Measurements from ENCODE around the gene KAT8. TPM values are rescaled to one million over a fixed set of nuclear protein-coding genes. Genes with fewer than 3 reads are reported as not detected.

Gene KAT8
- total and polyA plus RNA-seq, 2 of the 13 experiments (the other 11 are each of a cell fraction or from before 2014, with no cell fraction given), result 79.0 to 84.2 TPM

DNA sequence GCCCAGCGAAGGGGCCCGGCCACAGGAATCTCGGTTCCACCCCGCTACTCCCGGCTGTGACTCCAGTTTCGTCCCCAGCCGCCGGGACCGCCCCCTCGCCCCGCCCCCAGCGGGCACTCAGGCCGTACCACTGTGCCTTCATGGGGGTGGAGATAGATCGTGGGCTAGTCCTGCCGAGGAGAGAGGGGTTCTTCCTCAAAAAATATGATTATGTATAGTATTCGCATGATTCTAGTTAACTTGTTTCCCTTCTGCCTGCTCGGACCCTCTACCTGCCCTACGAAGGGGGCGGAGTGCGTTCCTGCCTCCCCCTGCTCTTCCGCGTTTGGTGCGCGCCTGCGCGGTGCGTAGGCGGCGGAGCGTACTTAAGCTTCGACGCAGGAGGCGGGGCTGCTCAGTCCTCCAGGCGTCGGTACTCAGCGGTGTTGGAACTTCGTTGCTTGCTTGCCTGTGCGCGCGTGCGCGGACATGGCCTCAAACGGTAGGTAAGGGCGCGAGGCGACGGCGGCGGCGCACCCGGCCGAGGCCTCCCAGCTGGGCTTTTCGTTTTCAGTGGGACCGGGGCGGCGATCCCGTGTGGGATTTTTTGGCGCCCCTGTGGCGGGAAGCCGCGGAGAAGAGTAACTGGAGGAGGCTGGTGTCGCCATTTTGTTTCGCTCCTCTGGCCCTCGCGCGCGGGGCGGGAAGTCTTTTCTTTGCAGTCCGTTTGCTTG is 62.4 kb downstream of the KAT8 start, which contains the start of gene FUS (continued):
- peak; percentile 39; the same call in 1 of the 2 replicates for TF ChIP-seq FOXA3 (CRISPR knock-in tag; IDR thresholded peaks at IDR 0.05)
- TF ChIP-seq HNRNPUL1 (IDR thresholded peaks at IDR 0.05; ENCODE audit: low read depth, low read length), result peak; percentile 36; the same call in 1 of the 2 replicates
- TF ChIP-seq, protein P1, sequence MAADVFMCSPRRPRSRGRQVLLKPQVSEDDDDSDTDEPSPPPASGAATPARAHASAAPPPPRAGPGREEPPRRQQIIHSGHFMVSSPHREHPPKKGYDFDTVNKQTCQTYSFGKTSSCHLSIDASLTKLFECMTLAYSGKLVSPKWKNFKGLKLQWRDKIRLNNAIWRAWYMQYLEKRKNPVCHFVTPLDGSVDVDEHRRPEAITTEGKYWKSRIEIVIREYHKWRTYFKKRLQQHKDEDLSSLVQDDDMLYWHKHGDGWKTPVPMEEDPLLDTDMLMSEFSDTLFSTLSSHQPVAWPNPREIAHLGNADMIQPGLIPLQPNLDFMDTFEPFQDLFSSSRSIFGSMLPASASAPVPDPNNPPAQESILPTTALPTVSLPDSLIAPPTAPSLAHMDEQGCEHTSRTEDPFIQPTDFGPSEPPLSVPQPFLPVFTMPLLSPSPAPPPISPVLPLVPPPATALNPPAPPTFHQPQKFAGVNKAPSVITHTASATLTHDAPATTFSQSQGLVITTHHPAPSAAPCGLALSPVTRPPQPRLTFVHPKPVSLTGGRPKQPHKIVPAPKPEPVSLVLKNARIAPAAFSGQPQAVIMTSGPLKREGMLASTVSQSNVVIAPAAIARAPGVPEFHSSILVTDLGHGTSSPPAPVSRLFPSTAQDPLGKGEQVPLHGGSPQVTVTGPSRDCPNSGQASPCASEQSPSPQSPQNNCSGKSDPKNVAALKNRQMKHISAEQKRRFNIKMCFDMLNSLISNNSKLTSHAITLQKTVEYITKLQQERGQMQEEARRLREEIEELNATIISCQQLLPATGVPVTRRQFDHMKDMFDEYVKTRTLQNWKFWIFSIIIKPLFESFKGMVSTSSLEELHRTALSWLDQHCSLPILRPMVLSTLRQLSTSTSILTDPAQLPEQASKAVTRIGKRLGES (CRISPR knock-in tag; IDR thresholded peaks at IDR 0.05; ENCODE audit: borderline replicate concordance), result 0 out of 2 replicates have a peak, but pooled peaks have one; percentile 88
- peak; percentile 78 for TF ChIP-seq JUN (CRISPR knock-in tag; IDR thresholded peaks at IDR 0.05)
- peak; percentile 71 for TF ChIP-seq TBX3 (IDR thresholded peaks at IDR 0.05; ENCODE audit: borderline replicate concordance)
- TF ChIP-seq RXRA (CRISPR knock-in tag; IDR thresholded peaks at IDR 0.05), result peak; percentile 73
- peak; percentile 89 for TF ChIP-seq ZNF670 (CRISPR knock-in tag; IDR thresholded peaks at IDR 0.05; ENCODE audit: borderline replicate concordance)
- no peak for TF ChIP-seq PTBP1 (IDR thresholded peaks at IDR 0.05; ENCODE audit: low read depth, low read length, poor library complexity, severe bottlenecking)
- TF ChIP-seq ZNF10 (CRISPR knock-in tag; IDR thresholded peaks at IDR 0.05; ENCODE audit: borderline replicate concordance, low read depth), result no peak
- peak; percentile 88 for TF ChIP-seq ZNF891 (CRISPR knock-in tag; IDR thresholded peaks at IDR 0.05)
- TF ChIP-seq, protein P2, sequence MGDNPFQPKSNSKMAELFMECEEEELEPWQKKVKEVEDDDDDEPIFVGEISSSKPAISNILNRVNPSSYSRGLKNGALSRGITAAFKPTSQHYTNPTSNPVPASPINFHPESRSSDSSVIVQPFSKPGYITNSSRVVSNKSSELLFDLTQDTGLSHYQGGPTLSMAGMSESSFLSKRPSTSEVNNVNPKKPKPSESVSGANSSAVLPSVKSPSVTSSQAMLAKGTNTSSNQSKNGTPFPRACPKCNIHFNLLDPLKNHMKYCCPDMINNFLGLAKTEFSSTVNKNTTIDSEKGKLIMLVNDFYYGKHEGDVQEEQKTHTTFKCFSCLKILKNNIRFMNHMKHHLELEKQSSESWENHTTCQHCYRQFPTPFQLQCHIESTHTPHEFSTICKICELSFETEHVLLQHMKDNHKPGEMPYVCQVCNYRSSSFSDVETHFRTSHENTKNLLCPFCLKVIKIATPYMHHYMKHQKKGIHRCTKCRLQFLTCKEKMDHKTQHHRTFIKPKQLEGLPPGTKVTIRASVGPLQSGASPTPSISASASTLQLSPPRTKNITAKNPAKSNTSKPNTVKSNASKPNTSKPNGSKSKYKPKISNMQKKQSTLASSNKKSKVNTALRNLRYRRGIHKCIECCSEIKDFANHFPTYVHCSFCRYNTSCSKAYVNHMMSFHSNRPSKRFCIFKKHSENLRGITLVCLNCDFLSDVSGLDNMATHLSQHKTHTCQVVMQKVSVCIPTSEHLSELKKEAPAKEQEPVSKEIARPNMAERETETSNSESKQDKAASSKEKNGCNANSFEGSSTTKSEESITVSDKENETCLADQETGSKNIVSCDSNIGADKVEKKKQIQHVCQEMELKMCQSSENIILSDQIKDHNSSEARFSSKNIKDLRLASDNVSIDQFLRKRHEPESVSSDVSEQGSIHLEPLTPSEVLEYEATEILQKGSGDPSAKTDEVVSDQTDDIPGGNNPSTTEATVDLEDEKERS (CRISPR knock-in tag; IDR thresholded peaks at IDR 0.05), result no peak; the same call in 1 of the 2 replicates
- TF ChIP-seq, protein P3, sequence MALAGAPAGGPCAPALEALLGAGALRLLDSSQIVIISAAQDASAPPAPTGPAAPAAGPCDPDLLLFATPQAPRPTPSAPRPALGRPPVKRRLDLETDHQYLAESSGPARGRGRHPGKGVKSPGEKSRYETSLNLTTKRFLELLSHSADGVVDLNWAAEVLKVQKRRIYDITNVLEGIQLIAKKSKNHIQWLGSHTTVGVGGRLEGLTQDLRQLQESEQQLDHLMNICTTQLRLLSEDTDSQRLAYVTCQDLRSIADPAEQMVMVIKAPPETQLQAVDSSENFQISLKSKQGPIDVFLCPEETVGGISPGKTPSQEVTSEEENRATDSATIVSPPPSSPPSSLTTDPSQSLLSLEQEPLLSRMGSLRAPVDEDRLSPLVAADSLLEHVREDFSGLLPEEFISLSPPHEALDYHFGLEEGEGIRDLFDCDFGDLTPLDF (CRISPR knock-in tag; IDR thresholded peaks at IDR 0.05), result no peak; the same call in 1 of the 2 replicates
- TF ChIP-seq NR2F6 (IDR thresholded peaks at IDR 0.05), result no peak
- TF ChIP-seq NR2F6 (CRISPR knock-in tag; IDR thresholded peaks at IDR 0.05), result peak; percentile 65
- peak; percentile 90 for TF ChIP-seq ZSCAN25 (CRISPR knock-in tag; IDR thresholded peaks at IDR 0.05)
- TF ChIP-seq PRPF4 (IDR thresholded peaks at IDR 0.05; ENCODE audit: low read depth, low read length, poor library complexity, severe bottlenecking), result no peak
- TF ChIP-seq, protein P4, sequence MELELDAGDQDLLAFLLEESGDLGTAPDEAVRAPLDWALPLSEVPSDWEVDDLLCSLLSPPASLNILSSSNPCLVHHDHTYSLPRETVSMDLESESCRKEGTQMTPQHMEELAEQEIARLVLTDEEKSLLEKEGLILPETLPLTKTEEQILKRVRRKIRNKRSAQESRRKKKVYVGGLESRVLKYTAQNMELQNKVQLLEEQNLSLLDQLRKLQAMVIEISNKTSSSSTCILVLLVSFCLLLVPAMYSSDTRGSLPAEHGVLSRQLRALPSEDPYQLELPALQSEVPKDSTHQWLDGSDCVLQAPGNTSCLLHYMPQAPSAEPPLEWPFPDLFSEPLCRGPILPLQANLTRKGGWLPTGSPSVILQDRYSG (CRISPR knock-in tag; IDR thresholded peaks at IDR 0.05), result no peak; the same call in 1 of the 2 replicates
- TF ChIP-seq, protein P5, sequence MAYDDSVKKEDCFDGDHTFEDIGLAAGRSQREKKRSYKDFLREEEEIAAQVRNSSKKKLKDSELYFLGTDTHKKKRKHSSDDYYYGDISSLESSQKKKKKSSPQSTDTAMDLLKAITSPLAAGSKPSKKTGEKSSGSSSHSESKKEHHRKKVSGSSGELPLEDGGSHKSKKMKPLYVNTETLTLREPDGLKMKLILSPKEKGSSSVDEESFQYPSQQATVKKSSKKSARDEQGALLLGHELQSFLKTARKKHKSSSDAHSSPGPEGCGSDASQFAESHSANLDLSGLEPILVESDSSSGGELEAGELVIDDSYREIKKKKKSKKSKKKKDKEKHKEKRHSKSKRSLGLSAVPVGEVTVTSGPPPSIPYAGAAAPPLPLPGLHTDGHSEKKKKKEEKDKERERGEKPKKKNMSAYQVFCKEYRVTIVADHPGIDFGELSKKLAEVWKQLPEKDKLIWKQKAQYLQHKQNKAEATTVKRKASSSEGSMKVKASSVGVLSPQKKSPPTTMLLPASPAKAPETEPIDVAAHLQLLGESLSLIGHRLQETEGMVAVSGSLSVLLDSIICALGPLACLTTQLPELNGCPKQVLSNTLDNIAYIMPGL (CRISPR knock-in tag; IDR thresholded peaks at IDR 0.05; ENCODE audit: borderline replicate concordance in 1 of 2, low read depth in 1 of 2), result peak; percentile 56 to 93
- peak; percentile 98; the same call in 1 of the 2 replicates for TF ChIP-seq ZMAT3 (CRISPR knock-in tag; conservative IDR thresholded peaks at IDR 0.05)

Measured in HepG2 (cell line).